Renal cortex interstitium (tissue), 11 donors: Measurements from ENCODE around the gene RAMP1. TPM values are rescaled to one million over a fixed set of nuclear protein-coding genes. Genes with fewer than 3 reads are reported as not detected.

Source experiments
- DNase-seq, 11 donors: peaks; one replicate each; pipeline ENCODE4 v3.0.0-alpha.2; 2013; ENCODE audit warnings: low read depth in 9 of 11, low spot score in 4 of 11; ENCODE audit errors: extremely low read depth in 1 of 11
- polyA plus RNA-seq, 3 donors: library from polyadenylated mRNA; unstranded; fragments of 120-200 nt; gene quantifications; one replicate each; pipeline ENCODE4 v1.2.1, GENCODE V29; 2013; ENCODE audit not compliant: insufficient read length in 3 of 3

RAMP1 gene
- polyA plus RNA-seq, 3 donors: 2.3 to 4.5 (median 3.5) TPM

- DNase-seq: no peak
Observed at GRCh38 chr2:237873421-237873831, 14.0 kb downstream of the RAMP1 start.

GRCh38 chr2:237873897-237874551 lies 14.6 kb downstream of the RAMP1 start:
- DNase-seq: no peak

GRCh38 chr2:237874585-237875161 lies 15.2 kb downstream of the RAMP1 start:
- DNase-seq: no peak

- no peak for DNase-seq
Observed at GRCh38 chr2:237875256-237876060, 16.0 kb downstream of the RAMP1 start.

GRCh38 chr2:237876061-237876526 lies 16.7 kb downstream of the RAMP1 start:
- no peak for DNase-seq

GRCh38 chr2:237876532-237876931 lies 17.1 kb downstream of the RAMP1 start:
- DNase-seq: no peak

GRCh38 chr2:237876951-237877491 lies 17.6 kb downstream of the RAMP1 start:
- DNase-seq: no peak

- DNase-seq: no peak
Observed at GRCh38 chr2:237877576-237878307, 18.3 kb downstream of the RAMP1 start.

GRCh38 chr2:237878321-237879057 lies 19.1 kb downstream of the RAMP1 start:
- DNase-seq: no peak

- DNase-seq: no peak
Observed at GRCh38 chr2:237879058-237879430, 19.6 kb downstream of the RAMP1 start.

GRCh38 chr2:237879991-237880560 lies 20.7 kb downstream of the RAMP1 start:
- no peak for DNase-seq

GRCh38 chr2:237882510-237883481 lies 23.4 kb downstream of the RAMP1 start:
- no peak for DNase-seq

- DNase-seq: no peak
Observed at GRCh38 chr2:237883951-237884446, 24.6 kb downstream of the RAMP1 start.

- no peak for DNase-seq
Observed at GRCh38 chr2:237884681-237885080, 25.3 kb downstream of the RAMP1 start.

- no peak for DNase-seq
Observed at GRCh38 chr2:237885111-237885930, 25.9 kb downstream of the RAMP1 start.
